HEK293T (cell line): Measurements from ENCODE around the gene IGSF9B.

ENCODE experiments used
- CTCF ChIA-PET: fragments of 350-600 bp; formaldehyde crosslinking; extraction: SDS; loops from one replicate; lab custom pipeline; 2021; ENCODE audit warnings: antibody characterized with exemption, inconsistent platforms; lab: Yijun Ruan, JAX
- POLR2A ChIA-PET: fragments of 350-600 bp; formaldehyde crosslinking; extraction: SDS; loops from one replicate; lab custom pipeline; 2020; ENCODE audit warnings: antibody characterized with exemption, inconsistent platforms; lab: Yijun Ruan, JAX
- DNase-seq: peaks from one replicate; pipeline ENCODE4 v3.0.0; 2012; ENCODE audit warnings: mixed read lengths; ENCODE audit errors: extremely low spot score
- ARNT ChIP-seq: fragments of 450-650 bp; IDR thresholded peaks from 2 replicates; pipeline ENCODE4 v1.6.1; 2017; ENCODE audit warnings: mild to moderate bottlenecking
- BHLHE40 ChIP-seq: fragments of 450-650 bp; IDR thresholded peaks from 2 replicates; pipeline ENCODE4 v1.6.1; 2016; ENCODE audit warnings: mild to moderate bottlenecking, moderate library complexity, borderline replicate concordance
- CTBP1 ChIP-seq: fragments of 450-650 bp; IDR thresholded peaks from 2 replicates; pipeline ENCODE4 v1.6.1; 2016; ENCODE audit warnings: borderline replicate concordance
- ELF4 ChIP-seq: fragments of 450-650 bp; IDR thresholded peaks from 2 replicates; pipeline ENCODE4 v1.6.1; 2017; ENCODE audit warnings: antibody characterized with exemption
- FOXA1 ChIP-seq: fragments of 450-650 bp; IDR thresholded peaks from 2 replicates; pipeline ENCODE4 v1.6.1; 2016; ENCODE audit warnings: mild to moderate bottlenecking
- FOXK2 ChIP-seq: fragments of 450-650 bp; IDR thresholded peaks from 2 replicates; pipeline ENCODE4 v1.6.1; 2016; ENCODE audit warnings: mild to moderate bottlenecking
- FOXM1 ChIP-seq: fragments of 450-650 bp; IDR thresholded peaks from 2 replicates; pipeline ENCODE4 v1.6.1; 2017; ENCODE audit warnings: mild to moderate bottlenecking, borderline replicate concordance
- HDGF ChIP-seq: fragments of 450-650 bp; IDR thresholded peaks from 2 replicates; pipeline ENCODE4 v1.6.1; 2017; ENCODE audit warnings: antibody characterized with exemption, borderline replicate concordance
- L3MBTL2 ChIP-seq: fragments of 450-650 bp; conservative IDR thresholded peaks from 2 replicates; pipeline ENCODE4 v1.6.1; 2016; ENCODE audit warnings: mild to moderate bottlenecking
- LEF1 ChIP-seq: fragments of 450-650 bp; IDR thresholded peaks from 2 replicates; pipeline ENCODE4 v1.6.1; 2017; ENCODE audit warnings: mild to moderate bottlenecking, borderline replicate concordance
- NFRKB ChIP-seq: fragments of 450-650 bp; IDR thresholded peaks from 2 replicates; pipeline ENCODE4 v1.6.1; 2016; ENCODE audit warnings: mild to moderate bottlenecking, moderate library complexity
- PKNOX1 ChIP-seq: fragments of 450-650 bp; IDR thresholded peaks from 2 replicates; pipeline ENCODE4 v1.6.1; 2016
- SP1 ChIP-seq: fragments of 450-650 bp; IDR thresholded peaks from 2 replicates; pipeline ENCODE4 v1.6.1; 2017
- SUZ12 ChIP-seq: fragments of 450-650 bp; IDR thresholded peaks from 2 replicates; pipeline ENCODE4 v1.6.1; 2016; ENCODE audit warnings: mild to moderate bottlenecking
- TARDBP ChIP-seq: fragments of 450-650 bp; IDR thresholded peaks from 2 replicates; pipeline ENCODE4 v1.6.1; 2016
- ZNF384 ChIP-seq: fragments of 450-650 bp; IDR thresholded peaks from 2 replicates; pipeline ENCODE4 v1.6.1; 2016

The IGSF9B gene

DNA sequence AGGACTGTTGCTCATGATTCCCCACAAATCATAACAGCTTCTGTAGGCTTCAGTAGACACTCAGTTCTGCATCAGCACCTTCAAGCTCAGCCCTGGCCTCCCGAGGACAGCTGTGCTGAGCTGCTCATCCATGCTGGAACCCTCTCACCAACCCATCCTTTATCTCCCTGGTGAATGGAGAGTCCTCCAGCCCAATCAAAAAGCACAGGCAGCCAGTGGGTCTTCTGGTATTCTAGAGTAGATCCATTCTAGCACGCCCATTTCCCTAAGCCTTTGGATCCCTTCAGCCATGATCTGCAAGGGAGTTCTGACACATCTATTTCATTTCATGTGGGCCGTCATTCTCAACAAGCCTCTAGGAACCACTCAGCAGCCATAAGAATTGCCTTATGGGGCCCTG is 66.9 kb downstream of the IGSF9B start:
- no peak for DNase-seq
- TF ChIP-seq BHLHE40: no peak
- no peak for TF ChIP-seq TARDBP
- TF ChIP-seq FOXA1: no peak
- TF ChIP-seq LEF1: no peak
- TF ChIP-seq CTBP1: no peak
- TF ChIP-seq FOXK2: no peak
- no peak for TF ChIP-seq SP1
- TF ChIP-seq NFRKB: no peak
- TF ChIP-seq L3MBTL2: no peak
- no peak for TF ChIP-seq HDGF
- no peak for TF ChIP-seq ARNT
- no peak for TF ChIP-seq ELF4
- POLR2A ChIA-PET: no interaction called here
- CTCF ChIA-PET: no interaction called here

DNA sequence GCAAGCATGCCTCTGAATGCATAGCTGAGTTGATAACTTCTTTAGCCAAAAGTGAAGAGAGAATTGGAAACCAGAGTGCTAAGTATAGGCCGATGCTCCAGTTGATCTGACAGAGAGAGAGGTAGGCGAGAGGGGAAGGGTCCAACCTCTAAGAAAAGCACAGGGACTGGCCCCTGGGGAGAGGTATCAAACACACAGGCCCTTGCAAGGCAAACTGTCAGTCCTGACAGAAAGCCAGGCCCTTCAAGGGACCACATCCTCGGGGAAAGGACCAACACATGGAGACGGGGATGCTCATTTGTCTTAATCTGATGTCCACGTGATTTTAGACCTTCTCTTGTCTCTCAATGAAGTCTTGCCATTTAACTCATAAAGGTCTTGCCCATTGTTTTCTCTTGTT is 67.6 kb downstream of the IGSF9B start:
- no peak for DNase-seq
- TF ChIP-seq FOXM1 (no peak), NFRKB (no peak), FOXA1 (no peak), SUZ12 (no peak), SP1 (no peak), TARDBP (no peak), LEF1 (no peak), CTBP1 (no peak), ARNT (no peak), BHLHE40 (no peak), ZNF384 (no peak), HDGF (no peak), PKNOX1 (no peak), FOXK2 (no peak), ELF4 (no peak), L3MBTL2 (no peak)
- ChIA-PET POLR2A (no interaction called here), CTCF (no interaction called here)

GRCh38 chr11:133887692-133888332 is 69.0 kb downstream of the IGSF9B start:
- ChIA-PET POLR2A (no interaction called here), CTCF (no interaction called here)
- TF ChIP-seq LEF1 (no peak), L3MBTL2 (no peak)
- no peak for DNase-seq

DNA sequence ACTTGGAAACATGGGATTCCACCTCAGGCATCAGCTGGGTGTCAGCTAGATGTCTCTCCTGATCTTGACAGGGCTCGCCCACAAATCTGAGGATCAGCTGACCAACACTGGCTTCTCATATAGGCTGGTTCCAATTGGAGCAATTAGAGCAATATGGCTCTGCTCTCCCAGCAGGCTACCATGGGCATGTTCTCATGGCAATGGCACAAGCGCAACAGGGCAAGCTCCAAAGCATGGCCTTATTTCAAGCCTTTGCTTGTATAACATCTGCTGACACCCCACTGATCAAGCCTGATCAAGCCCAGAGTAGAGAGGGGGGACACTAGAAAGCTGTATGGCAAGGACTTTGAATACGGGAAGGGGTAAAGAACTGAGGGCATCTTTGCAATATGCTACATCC is 70.7 kb downstream of the IGSF9B start:
- no peak for TF ChIP-seq BHLHE40
- no peak for TF ChIP-seq FOXA1
- no peak for TF ChIP-seq HDGF
- TF ChIP-seq NFRKB: no peak
- TF ChIP-seq ELF4: no peak
- TF ChIP-seq TARDBP: no peak
- TF ChIP-seq ARNT: no peak
- no peak for TF ChIP-seq PKNOX1
- no peak for TF ChIP-seq CTBP1
- no peak for TF ChIP-seq ZNF384

GRCh38 chr11:133872160-133872559 is 84.6 kb downstream of the IGSF9B start:
- CTCF ChIA-PET: no interaction called here
- DNase-seq: no peak
- POLR2A ChIA-PET: no interaction called here
- no peak for TF ChIP-seq TARDBP

More for the DNA sequence above, 70.7 kb downstream of the IGSF9B start:
- DNase-seq: no peak
- CTCF ChIA-PET: no interaction called here
- POLR2A ChIA-PET: no interaction called here

DNA sequence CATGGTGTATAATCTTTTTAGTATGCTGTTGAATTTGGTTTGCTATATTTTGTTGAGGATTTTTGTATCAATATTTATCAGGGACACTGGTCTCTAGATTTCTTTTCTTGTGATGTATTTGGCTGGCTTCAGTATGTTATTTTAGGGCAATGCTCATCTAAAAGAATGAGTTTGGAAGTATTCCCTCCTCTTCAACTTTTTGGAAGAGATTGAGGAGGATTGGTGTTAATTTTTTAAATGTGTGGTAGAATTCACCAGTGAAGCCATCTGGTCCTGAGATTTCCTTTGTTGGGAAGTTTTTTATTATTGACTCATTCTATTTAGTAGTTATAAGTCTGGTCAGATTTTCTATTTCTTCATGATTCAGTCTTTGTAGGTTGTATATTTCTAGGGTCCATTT is 89.3 kb downstream of the IGSF9B start:
- ChIA-PET POLR2A (no interaction called here), CTCF (no interaction called here)
- no peak for TF ChIP-seq L3MBTL2
- no peak for TF ChIP-seq FOXK2
- TF ChIP-seq LEF1: no peak
- no peak for TF ChIP-seq SUZ12
- TF ChIP-seq ARNT: no peak
- TF ChIP-seq BHLHE40: no peak
- DNase-seq: no peak

- no peak for TF ChIP-seq SP1
- no peak for TF ChIP-seq ELF4
- no peak for TF ChIP-seq FOXK2
- TF ChIP-seq PKNOX1: no peak
- TF ChIP-seq FOXM1: no peak
- no peak for TF ChIP-seq ZNF384
- no peak for TF ChIP-seq SUZ12
- TF ChIP-seq FOXA1: no peak
- TF ChIP-seq L3MBTL2: no peak
- TF ChIP-seq CTBP1: no peak
- no peak for TF ChIP-seq NFRKB
- TF ChIP-seq BHLHE40: no peak
- no peak for TF ChIP-seq ARNT
- TF ChIP-seq LEF1: no peak
- no peak for TF ChIP-seq TARDBP
- TF ChIP-seq HDGF: no peak
- POLR2A ChIA-PET: no interaction called here
- no peak for DNase-seq
- CTCF ChIA-PET: no interaction called here
Measured at GRCh38 chr11:133865466-133865865, 91.3 kb downstream of the IGSF9B start.
